GM21619 (cell line): ENCODE data around the gene SLC22A4.

Experiments
- ATAC-seq: cut with Tn5 transposase; IDR thresholded peaks from one replicate; pipeline ENCODE4 v1.9.1; 2021; ENCODE audit not compliant: unreplicated experiment

The SLC22A4 gene

DNA sequence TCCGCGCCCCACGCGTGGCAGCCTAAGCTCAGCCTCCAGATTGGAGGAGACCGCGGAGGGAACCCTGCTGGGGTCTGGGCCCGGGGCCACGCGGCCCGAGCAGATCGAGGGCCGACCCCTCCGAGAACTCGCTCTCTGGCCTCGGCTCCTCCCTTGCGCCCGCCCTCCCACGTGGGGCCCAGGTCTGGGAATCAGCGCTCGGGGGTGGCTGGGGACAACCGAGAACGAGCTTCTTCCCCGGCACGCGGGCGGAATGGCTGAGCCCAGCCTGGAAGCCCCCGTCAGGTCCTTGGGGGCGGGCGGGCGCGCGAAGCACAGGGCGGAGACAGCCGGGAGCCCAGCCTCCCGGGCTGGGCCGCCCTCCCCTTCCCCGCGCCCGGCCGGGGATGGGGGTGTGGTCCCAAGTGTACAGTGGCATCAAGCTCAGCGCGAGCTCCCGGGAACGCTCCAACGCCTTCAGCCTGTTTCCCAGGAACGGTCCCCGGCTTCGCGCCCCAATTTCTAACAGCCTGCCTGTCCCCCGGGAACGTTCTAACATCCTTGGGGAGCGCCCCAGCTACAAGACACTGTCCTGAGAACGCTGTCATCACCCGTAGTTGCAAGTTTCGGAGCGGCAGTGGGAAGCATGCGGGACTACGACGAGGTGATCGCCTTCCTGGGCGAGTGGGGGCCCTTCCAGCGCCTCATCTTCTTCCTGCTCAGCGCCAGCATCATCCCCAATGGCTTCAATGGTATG, at the start of gene SLC22A4:
Gene SLC22A4 (plus strand): TSS at position 403 of the 736 bp plus-strand sequence. CDS start 223 bp downstream, at position 626.
- ATAC-seq = peak; percentile 58

- no peak for ATAC-seq
Measured at GRCh38 chr5:132245593-132245992, 48.6 kb upstream of the SLC22A4 start.

- ATAC-seq = no peak
Measured at GRCh38 chr5:132246806-132247205, 47.4 kb upstream of the SLC22A4 start.

GRCh38 chr5:132250547-132250946, 43.6 kb upstream of the SLC22A4 start:
- no peak for ATAC-seq

- no peak for ATAC-seq
Measured at GRCh38 chr5:132251220-132251725, 42.9 kb upstream of the SLC22A4 start.

GRCh38 chr5:132253008-132253441, 41.2 kb upstream of the SLC22A4 start:
- no peak for ATAC-seq

DNA sequence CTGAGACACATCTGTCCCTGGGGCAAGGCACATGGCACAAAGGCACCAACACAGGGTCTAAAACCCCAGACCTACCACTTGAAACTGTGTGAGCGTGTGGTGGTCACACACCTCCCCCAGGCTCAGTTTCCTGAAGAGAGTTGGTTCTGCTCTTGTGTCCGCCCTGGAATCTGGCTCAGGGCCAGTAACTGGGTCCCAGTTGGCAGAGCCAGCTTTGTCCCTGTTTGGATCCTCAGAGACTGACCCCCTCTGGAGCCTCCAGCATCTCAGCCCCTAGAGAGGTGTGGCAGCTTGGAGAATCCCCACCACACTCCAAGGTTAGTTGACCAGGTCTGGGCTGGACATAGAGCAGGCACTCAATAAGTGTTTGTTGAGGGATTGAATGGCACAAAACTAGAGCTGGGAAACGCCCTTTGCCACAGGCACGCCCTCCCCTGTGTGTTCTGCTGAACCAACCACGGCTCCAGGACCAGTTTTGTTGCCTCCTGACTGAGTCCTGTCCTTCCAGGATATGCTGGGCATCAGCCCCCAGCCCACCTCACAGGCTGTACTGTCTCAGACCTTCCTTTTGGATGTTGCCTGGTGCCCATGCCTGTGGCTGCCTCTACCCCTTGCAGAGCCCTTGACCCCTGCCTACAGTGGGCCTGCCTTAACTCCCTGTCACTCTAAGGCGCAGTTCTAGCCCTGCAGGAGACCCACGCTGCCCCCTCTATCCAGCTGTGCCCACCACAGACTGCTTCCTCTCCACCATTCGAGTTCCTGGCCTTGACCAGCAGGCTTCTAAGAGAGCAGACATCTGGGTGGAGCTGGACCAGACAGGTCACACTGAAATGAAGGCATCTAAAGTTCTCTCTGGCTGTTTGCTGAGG, 40.5 kb upstream of the SLC22A4 start:
- no peak for ATAC-seq

GRCh38 chr5:132254321-132254977, 39.7 kb upstream of the SLC22A4 start:
- ATAC-seq = no peak

DNA sequence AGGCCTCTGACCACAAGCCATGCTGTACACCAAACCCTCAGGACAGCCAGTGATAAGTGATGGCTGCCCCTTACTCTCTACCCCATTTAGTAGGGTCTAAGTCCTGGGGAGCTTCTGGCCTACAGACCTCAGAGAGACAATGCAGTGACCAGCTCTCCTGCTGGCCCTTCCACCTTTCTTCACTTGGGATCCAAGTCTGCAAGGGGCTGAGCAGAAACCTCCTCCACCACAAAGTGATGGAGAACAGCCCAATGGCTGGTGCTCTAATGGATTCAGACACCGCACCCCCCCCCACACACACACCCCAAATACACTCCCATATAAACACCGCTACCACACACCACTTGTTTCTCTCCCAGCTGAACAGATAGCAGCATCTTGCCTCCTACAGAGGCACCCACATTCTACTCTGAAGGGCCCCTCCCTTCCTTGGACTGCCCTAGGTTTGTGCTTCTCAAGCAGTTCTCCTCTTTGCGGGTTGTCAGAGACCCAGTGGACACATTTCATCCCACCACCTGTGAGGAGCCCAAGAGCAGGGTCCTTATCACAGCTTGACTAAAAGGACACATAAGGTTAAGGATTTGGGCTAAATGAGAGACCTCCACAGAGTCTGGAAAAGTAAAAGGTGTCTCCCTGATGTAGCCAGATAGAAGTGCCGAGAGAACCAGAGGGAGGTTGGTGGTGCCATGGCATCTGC, 38.0 kb upstream of the SLC22A4 start:
- ATAC-seq = no peak

GRCh38 chr5:132256783-132257130, 37.4 kb upstream of the SLC22A4 start:
- ATAC-seq = no peak

GRCh38 chr5:132257131-132258101, 36.8 kb upstream of the SLC22A4 start, which contains the start of gene PDLIM4:
Gene PDLIM4 (plus strand): TSS chr5:132257696. CDS start chr5:132257735, 39 bp downstream.
- ATAC-seq = no peak

DNA sequence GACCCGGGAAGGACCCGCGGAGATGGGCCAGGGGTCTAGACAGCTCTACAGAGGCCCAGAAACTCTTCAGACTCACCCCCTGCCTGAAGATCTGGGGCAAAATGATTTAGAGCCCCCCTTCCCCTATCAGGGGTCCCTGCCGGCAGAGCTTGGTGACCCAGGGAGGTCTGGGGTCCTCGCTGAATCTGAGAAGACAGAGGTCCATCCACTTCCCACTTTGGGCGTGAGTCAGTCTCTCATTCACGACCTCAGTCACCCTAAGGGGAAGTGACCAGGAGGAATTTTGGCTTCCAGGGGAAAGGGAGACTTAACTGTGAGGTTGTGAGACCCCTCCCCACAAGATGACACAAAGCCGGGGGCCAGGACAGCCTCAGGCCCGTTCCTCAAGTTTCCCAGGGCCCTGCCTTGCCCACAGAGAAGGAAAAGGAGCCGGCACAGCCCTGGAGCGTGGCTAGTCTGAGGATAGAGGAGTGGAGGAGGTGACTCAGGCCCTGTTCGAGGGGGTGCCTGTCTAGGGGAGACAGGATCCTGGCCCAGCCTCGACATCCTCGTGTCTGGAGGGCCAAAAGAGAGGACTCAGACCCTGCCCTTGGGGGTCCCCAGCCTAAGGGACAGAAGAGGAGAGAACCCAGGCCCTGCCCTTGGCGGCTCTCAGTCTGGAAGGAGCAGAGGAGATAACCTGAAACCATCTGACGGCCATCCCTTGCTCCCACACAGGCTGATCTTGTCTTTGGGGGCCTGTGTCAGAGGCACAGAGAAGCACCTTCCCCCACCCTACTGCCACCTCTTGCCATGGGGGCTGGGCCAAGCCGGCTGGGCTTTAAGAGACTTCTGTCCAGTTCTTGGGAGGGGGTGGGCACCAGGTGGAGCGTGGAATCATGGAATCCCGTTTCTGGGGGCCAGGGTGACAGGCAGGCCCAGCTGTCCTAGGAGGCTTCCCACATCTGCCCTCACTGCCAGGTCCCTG, 35.8 kb upstream of the SLC22A4 start:
- ATAC-seq = no peak

GRCh38 chr5:132259069-132259851, 34.9 kb upstream of the SLC22A4 start:
- no peak for ATAC-seq

- ATAC-seq = no peak
Measured at GRCh38 chr5:132260051-132260450, 34.1 kb upstream of the SLC22A4 start.

DNA sequence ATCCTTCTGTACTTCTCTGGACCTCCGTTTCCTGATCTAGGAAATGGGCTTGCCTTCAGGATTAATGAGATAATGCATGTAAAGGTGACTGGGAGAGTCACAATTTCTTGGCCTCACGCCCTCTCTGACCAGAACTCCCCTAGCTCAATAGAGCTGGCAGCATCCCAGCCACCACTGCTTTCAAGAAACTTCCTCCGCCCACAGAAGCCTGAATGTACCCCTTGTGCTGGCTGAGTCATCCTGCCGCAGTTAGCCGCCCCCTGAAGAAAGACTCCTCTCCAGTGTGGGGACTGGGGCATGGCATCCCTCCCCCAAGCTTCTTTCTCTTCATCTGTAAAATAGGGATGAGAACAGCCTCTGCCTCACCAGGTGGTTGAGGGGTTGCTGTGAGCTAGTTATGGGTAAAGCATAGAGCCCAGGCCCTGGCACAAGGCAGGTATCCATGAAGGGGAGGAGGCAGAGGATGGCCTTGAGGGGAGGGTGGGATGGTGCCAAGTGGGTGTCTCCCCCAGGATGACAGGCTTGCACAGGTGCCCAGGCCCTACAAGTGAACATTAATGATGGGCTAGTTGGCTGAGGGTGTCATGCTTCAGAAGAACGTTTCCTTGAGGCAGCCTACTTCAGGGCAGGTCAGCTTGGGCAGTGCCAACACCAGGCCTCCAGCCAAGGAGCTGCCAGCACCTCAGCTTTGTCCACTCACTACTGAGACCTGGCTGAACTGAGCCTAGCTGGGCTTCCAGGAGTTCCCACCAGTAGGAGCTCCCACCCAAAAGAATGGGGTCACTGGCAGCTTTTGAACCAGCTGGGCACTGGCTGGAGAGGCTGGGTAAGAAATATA, 33.3 kb upstream of the SLC22A4 start:
- peak; percentile 50 for ATAC-seq
